ENCODE data around the gene FAM43B.

The FAM43B gene

DNA sequence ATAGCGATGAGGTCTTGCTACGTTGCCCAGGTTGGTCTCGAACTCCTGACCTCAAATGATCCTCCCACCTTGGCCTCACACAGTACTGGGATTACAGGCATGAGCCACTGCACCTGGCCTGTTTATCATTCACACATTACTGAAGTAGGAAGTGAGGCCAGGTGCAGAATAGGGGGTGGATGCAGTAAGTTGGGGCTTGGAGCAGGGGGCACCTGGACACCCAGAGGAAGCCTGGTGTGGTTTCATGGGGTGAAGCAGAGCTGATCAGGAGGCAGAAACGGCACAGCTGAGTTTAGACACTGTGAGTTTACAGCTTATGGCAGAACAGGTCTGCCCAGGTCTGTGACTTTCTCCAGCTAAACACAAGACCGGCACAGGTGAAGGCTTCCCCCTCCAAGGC lies 41.4 kb downstream of the FAM43B start:
- no peak for DNase-seq (ENCODE audit: low read depth)

DNA sequence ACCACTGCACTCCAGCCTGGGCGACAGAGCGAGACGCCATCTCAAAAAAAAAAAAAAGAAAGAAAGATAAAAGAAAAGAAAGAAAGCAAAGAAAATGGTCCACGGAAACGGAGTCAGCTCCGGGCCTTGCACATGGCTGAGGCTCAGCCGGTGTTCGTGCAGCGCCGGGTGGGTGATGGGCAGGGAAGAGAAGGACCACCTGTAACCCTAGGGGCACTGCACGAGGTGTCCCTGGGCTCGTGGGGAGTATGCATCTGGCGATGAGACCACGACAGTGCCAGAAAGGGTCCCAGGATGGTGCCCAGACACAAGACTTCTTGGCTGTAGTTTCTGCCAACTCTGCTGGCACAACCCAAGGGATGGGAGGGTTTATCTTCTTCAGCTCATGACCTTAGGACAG lies 42.4 kb downstream of the FAM43B start:
- no peak for DNase-seq (ENCODE audit: low read depth)

DNA sequence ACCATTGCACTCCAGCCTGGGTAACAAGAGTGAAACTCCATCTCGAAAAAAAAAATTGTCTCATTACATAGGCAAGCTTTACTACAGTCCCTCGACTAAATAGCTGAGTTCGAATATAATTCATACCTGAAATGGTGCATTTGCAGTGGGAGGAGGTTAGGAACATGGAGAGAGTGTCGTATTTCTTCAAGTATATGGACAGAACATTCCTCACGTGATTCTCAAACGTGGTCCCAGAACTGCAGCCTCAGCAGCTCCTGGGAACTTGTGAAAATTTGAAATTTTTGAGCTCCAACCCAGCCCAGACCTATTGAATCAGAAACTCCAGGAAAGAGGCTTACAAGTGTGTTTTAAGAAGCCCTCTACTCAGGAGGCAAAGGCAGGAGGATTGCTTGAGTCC lies 43.7 kb downstream of the FAM43B start:
- DNase-seq (ENCODE audit: low read depth) = no peak

DNA sequence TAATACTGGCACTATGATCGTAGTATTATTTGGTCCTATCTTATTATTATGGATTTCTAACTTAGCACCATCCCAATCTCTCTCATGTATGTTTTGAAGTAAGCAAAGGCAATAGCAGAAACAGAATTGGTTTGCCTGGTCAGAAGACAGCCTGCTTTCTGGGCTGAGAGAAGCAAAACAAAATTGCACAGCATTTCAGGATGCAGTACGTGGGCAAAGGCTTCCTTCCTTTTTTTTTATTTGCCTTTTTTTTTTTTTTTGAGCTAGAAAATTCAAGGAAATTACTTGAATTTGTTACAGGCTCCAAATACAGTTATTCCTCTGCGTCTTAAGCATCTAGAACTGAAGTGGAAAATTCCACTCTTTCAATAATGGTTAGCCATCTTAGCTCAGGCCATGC lies 45.3 kb downstream of the FAM43B start:
- DNase-seq (ENCODE audit: low read depth) = no peak

DNA sequence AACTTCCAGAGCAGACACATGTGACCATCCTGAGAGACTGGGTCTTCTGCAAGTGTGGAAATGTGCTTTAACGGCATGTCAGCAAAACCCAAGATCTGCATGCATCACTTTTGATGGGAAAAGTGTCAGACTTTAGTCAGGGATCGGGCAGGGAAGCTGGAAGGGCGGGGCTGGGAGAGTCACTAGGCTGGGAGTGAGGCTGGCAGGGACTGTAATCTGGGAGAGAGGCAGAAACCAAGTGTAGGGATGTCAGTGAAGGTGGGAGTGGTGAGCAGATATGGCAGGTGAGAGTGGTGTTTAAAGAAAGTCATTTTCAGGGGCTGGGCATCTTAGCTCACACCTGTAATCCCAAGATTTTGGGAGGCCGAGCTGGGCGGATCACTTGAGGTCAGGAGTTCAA lies 47.8 kb downstream of the FAM43B start:
- DNase-seq (ENCODE audit: low read depth) = no peak

DNA sequence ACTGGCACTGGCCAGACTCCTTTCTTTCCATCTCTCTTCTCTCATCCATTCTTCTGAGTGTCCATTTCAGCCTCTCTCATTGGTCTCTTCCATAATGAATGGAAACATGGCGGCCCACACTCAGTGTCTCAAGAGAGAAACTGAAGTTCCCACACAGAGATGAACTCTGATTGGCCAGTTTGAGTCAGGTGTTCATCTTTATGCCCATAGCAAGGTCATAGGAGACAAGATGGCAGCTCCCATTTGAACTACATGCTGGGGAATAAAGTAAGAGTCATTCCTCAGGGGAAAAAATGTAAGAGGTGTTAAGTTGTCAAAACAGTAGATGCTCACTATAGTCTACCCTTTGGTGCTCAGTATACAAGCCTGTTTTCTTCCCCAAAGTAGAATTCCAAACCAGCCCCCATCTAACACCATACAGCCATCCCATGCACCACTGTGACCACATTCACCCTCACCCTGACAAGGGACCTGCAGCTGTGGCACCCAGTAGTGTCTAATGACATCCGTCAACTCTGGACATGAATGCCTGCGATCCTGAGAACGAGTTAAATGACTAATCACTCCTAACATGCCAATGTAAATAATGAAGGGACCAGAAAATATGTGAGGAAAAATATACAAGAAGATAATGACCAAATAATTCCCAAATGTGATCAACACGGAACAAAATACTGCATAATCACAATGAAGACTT lies 48.9 kb downstream of the FAM43B start:
- no peak for DNase-seq (ENCODE audit: low read depth)

DNA sequence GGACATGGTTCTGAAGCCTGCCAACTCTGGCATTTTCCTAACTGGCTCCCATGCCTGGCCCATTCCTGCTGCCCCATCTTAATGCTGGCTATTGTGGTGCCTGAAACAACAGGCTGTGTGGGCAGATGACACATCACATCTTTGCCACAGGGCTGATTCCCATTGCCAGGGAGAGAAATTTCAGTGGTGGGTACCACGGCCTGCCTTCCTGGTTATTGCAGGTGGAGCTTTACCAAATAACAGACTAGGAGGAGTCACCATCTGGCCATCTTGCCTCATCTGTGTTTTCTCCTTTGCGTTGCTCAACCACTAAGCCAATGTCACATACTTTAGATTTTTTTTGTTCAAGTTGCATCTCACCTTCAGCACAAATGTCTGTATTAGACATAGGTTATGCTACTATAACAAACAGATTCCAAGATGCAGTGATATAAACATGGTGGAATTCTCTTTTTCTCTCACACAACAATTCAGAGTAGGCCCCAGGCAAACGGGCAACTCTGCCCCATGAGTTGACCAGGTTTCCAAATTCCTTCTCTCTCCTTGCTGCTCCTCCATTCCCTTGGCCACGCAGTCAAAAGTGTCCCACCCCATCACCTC lies 50.6 kb downstream of the FAM43B start:
- DNase-seq (ENCODE audit: low read depth) = no peak

DNA sequence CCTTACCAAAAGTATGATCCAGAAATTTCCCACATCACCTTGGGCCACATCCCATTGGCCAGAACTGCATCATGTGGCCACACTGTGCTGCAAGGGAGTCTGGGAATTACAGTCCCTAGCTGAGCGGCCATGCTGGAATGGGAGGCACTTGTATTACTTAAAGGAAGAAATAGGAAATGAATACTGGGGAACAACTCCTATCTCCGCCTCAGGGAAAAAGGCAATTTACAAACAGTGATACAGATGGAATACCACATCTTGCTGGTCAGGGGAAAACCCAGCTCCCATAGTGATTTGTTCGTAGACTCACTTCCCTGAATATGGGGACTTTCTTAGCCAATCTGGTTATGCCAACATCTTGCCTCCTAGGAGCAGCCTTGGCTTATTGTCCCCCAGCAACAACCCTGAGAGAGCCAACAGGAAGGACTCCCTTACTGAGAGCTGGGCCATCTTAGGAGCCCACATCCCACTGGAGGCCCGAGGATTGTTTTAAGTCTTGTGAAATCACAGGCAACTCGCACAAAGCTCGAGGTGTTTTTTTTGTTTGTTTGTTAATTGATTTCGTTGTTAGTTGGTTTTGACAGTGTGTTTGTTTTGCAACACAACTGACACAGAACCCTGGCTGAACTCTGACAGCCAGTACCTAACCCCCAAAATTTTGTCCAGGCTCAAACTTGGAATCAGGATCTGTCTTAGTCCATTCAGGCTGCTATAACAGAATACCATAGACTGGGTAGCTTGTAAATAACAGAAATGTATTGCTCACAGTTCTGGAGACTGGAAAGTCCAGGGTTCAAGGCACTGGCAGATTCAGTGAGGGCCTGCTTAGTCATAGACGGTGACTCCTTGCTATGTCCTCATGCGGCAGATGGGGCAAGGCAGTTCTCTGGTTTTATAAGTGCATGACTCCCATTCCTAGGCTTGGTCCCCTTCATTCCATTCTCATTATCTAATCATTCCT lies 51.4 kb downstream of the FAM43B start:
- no peak for DNase-seq (ENCODE audit: low read depth)

Measured in activated T-helper 9 cell treated with anti-CD3 and anti-CD28 coated beads, Interleukin-2, amount 50 U/mL, for 16 hours (primary cell).